Activated CD4-positive, CD25-positive, alpha-beta regulatory T cell treated with anti-CD3 and anti-CD28 coated beads, Interleukin-2, amount 50 U/mL, for 24 hours (primary cell): ENCODE measurements around the gene NOP9.
"Not testable (repeated sequence)": the region's sequence is repeated elsewhere in the genome, so short reads cannot be mapped to it uniquely, and the experiment has no call there.

Experiments used
- ATAC-seq, 2 donors: fragments of 150-1000 bp; cut with Tn5 transposase; one replicate each; pipeline ENCODE4 v1.10.0; 2021; ENCODE audit warnings: mild to moderate bottlenecking in 1 of 2, moderate library complexity in 1 of 2

Gene NOP9

GRCh38 chr14:24330973-24331674 lies 31.5 kb downstream of the NOP9 start:
- no peak for ATAC-seq

DNA sequence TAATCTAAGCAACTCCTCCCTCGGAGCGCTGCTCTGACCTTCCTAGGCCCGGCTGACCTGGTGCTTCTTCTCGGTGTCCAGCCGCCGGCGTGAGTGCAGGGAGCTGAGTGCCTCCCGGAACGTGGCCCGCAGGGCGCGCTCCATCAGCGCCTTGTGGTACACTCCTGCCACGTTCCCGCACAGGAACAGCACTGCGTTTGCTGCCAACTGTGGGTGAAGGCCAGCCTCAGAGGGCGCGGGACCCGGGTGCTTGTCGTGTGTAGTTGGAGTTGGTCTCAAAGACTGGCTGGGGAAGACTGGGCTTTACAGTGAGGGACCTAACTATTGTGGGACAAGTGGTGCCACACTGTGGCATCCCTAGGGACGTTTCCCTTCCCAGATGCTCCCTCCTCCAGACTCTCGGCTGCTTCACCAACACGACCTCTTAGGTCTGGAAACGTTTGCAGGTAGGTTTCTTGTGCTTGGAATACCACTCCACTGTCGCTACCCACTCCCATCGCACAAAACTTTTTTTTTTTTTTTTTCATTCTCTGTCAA lies 32.1 kb downstream of the NOP9 start:
- ATAC-seq, result no peak

- ATAC-seq, result peak; percentile 85
Measured at GRCh38 chr14:24332268-24332993, 32.8 kb downstream of the NOP9 start.

- no peak for ATAC-seq
Measured at GRCh38 chr14:24334431-24335291, 35.0 kb downstream of the NOP9 start, which contains the start of gene ADCY4. TSS of gene ADCY4 (minus strand) at chr14:24335071. CDS start at chr14:24334652, 419 bp downstream.

- no peak for ATAC-seq
Measured at GRCh38 chr14:24335461-24336171, 36.0 kb downstream of the NOP9 start.

- no peak for ATAC-seq
Measured at GRCh38 chr14:24337144-24337823, 37.6 kb downstream of the NOP9 start.

DNA sequence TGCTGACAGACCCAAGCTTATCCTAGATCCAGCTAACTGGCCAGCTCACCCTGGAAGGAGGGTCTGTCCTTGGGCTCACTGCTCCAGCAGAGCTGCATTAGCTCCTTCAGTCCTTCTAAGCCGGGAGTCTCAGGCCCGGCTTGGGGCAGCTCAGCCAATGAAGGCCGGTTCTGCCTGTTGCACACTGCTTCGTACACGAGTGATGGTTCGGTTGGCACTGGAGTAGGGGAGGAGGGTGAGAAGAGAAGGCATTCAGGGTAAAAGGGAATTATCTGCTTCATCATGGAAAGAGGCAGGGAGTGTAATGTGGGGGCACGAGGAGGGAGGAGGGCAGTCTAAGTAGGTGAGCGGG lies 38.1 kb downstream of the NOP9 start:
- ATAC-seq, result no peak

- no peak for ATAC-seq
Measured at GRCh38 chr14:24338843-24339242, 39.2 kb downstream of the NOP9 start.

DNA sequence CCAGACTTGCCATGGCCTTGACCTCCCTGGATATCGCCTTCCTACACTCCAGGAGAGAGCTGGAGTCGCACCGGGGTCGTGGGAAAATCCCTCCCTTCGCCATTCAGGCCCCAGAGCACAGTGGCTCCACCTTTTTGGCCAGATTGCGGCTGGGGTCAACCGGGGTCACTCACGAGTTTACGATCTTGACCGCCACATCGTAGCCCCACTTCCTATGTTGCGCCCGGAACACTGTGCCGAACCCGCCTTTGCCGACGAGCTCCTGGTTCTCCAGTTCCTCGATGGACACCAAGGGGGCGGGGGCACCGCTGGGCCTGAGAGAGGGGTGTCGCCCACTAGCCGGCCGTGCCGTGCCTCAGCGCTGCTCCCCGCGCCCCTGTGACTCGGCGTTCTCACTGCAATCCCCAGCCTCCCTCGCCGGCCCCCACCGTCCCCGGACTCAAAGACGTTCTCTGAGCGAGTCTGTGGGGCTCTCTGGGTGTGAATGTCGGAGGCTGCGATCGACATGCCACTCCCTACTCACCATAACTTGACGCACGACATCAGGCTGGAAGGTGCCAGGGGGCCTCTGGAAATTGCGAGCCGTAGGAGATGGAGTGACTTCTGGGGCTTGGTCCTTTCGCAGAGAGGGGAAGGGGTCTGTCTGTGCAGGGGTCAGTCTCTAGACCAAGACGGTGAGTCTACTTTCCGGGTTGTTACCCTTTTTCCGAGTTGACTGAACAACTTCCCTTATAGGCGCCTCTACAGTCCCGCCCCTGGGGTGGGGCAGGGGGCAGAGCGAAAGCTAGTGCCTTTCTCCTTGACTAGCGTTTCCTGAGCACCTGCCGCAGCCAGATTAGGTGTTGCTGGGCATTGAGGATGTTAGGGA lies 39.9 kb downstream of the NOP9 start, which contains the start of gene RIPK3:
RIPK3 (minus strand) TSS at position 708 of the 868 bp plus-strand sequence; CDS start at position 543, 165 bp downstream.
- peak; percentile 95 to 96 for ATAC-seq

DNA sequence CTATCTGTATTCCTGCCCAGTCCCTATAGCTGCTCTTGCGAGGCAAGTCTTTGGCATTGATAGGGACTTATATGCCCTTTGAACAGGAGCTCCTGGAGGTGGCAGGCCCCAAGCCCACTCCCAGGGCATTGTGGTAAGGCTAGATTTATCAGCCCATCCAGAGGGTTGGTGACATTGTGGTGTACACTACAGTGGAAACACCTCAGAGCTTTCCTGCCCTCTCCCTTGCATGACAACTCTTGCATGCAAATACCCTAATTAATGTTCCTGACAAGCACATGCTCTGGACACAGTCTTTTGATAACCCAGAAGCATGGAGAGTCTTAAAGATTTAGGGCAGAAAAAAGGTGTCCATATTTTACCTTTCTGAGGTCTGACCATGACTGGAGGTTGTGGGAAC lies 41.0 kb downstream of the NOP9 start:
- ATAC-seq, result no peak

- no peak for ATAC-seq
Measured at GRCh38 chr14:24342889-24343288, 43.2 kb downstream of the NOP9 start.

DNA sequence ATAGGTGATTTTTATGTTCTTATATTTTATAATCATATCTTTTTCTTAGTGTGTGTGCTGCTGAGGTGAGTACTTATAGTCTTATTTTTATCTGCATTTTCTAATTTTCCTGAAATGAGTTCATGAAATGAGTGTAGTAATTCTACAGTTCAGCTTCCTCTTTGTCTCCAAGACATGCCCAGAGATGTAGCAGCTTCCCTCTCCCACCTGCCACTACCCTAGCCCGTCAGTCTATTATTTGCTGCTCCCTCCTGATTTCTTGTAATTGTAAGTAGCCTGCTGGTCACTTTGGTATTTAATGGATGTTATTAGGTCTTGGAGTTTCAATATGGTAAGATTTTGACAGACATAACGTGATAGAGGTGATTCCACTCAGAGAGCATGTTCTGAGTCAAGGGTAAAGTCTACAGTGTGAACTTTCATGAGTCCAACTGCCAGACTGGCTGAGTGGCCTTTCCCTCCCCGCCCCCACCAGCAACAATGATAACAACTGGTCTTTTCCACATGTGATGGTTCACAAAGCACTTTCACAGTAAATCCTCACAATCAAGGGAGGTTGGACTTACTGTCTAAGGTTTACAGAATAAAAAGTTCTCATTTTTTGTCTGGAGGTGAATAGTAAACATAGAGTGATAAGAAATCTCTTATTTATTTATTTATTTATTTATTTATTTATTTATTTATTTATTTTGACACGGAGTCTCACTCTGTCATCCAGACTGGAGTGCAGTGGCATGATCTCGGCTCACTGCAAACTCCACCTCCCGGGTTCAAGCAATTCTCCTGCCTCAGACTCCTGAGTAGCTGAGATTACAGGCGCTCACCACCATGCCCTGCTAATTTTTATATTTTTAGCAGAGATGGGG lies 44.4 kb downstream of the NOP9 start:
- ATAC-seq, result no peak

DNA sequence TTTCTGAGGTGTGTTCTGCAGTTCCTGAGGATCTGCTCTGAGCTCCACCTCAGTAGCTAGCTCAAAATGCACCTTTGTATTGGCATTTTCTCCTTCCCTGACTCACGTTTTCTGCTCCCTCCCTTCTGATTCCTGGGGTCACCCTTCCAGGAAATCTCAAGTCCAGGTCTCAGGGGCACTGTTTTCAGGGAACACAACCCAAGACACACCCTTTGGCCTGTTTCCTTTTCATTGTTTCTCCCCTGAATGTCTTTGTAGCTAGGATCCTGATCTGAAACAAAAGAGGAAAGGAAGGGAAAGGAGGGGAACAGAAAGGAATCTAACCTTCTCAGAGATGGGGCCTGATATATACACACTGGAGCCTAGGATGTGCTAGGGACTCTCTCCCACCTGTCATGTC lies 47.5 kb downstream of the NOP9 start:
- no peak for ATAC-seq

GRCh38 chr14:24348186-24348585 lies 48.5 kb downstream of the NOP9 start:
- no peak for ATAC-seq

DNA sequence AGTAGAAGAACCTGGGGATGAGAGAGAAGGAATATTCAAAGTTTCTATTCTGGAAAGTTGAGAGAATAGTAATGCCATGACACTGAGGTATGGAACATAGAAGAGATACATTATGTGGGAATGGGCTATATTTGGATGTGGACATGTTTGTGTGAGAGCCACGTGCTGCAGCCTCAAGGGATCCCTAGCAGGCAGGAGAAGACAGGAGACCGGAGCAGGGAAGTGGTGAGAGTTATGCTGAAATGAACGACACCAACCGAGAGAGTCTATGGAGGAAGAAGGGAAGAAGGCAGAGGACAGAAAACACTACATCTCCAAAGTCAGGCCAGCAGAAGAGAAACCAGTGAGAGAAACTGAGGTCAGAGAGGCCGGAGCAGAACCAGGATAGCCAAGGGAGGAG lies 50.1 kb downstream of the NOP9 start:
- no peak for ATAC-seq

DNA sequence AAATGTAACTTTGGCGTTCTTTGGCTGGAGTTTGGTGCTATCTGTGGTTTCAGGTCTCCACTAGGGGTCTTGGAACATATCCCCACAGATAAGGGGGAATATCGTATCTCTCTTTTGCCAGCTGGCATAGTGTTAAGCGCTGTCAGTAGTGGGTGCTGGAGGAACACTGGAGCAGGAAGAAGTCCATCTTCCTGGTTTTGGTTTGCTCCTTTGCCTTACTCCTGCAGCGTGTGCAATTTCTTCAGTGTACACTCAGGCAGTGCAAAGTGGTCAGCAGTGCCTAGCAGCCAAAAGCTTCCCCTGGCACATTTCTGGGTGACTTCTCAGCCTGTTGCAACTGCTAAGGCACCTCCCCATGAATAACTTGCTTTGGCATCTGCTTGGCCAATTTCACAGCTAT lies 51.9 kb downstream of the NOP9 start:
- no peak for ATAC-seq

GRCh38 chr14:24353559-24354481 lies 54.2 kb downstream of the NOP9 start:
- ATAC-seq, result no peak

DNA sequence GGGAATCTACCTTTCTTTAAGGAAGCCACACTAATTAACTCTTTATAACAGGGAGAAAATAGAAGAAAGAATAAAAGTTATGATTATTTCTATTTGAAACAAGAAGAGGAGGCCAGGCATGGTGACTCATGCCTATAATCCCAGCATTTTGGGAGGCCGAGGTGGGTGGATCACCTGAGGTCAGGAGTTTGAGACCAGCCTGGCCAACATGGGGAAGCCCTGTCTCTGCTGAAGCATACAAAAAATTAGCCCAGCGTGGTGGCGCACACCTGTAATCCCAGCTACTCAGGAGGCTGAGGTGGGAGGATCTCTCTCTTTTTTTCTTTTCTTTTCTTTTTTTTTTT lies 54.8 kb downstream of the NOP9 start:
- ATAC-seq, result not testable (repeated sequence)

DNA sequence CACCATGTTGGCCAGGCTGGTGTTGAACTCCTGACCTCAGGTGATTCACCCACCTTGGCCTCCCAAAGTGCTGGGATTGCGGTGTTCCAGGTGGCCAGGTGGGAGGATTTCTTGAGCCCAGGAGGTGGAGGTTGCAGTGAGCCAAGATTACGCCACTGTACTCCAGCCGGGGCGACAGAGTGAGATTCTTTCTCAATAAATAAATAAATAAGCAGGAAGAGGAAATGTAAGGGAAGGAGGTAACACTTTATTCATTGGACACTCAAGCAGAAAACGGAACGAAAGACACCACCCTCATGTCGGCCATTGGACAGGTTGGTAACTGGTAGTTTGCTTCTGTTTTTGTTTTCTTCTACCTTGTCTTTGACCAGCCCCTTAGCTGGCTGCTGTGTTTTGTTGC lies 55.4 kb downstream of the NOP9 start:
- no peak for ATAC-seq
